Mesendoderm (in vitro differentiated cells): Measurements from ENCODE around the gene GABBR2.

Experiments
- DNase-seq: peaks from one replicate; pipeline ENCODE4 v3.0.0; 2013
- H2AK5ac ChIP-seq: 2 replicates; pipeline ENCODE4 v1.6.1; 2013; ENCODE audit warnings: low read length, inconsistent platforms
- H2BK120ac ChIP-seq: 2 replicates; pipeline ENCODE4 v1.6.1; 2013; ENCODE audit warnings: low read depth, mild to moderate bottlenecking, low read length, moderate library complexity, mixed read lengths
- H2BK15ac ChIP-seq: replicated peaks from 2 replicates; pipeline ENCODE4 v1.6.1; 2013; ENCODE audit warnings: low read depth, mild to moderate bottlenecking, moderate library complexity
- H2BK5ac ChIP-seq: 2 replicates; pipeline ENCODE4 v1.6.1; 2013; ENCODE audit warnings: low read length, inconsistent platforms
- H3K18ac ChIP-seq: 2 replicates; pipeline ENCODE4 v1.6.1; 2013; ENCODE audit warnings: mild to moderate bottlenecking, low read length, mixed read lengths
- H3K23ac ChIP-seq: one replicate; pipeline ENCODE4 v1.6.1; 2013; ENCODE audit warnings: low read length
- H3K27ac ChIP-seq: 2 replicates; pipeline ENCODE4 v1.5.1; 2013; ENCODE audit warnings: low read depth, mild to moderate bottlenecking, inconsistent platforms, low read length, moderate library complexity
- H3K27me3 ChIP-seq: 2 replicates; pipeline ENCODE4 v1.6.1; 2013; ENCODE audit warnings: low read length, control low read depth, mild to moderate bottlenecking, inconsistent platforms; ENCODE audit not compliant: insufficient read depth, poor library complexity
- H3K36me3 ChIP-seq: 2 replicates; pipeline ENCODE4 v1.6.1; 2013; ENCODE audit warnings: low read length, inconsistent platforms; ENCODE audit not compliant: control insufficient read depth, insufficient read depth
- H3K4ac ChIP-seq: one replicate; pipeline ENCODE4 v1.6.1; 2013; ENCODE audit warnings: low read depth, mild to moderate bottlenecking, low read length, moderate library complexity
- H3K4me1 ChIP-seq: 2 replicates; pipeline ENCODE4 v1.6.1; 2013; ENCODE audit warnings: low read depth, low read length, inconsistent platforms; ENCODE audit not compliant: control insufficient read depth
- H3K4me2 ChIP-seq: 2 replicates; pipeline ENCODE4 v1.6.1; 2013; ENCODE audit warnings: low read length
- H3K4me3 ChIP-seq: 2 replicates; pipeline ENCODE4 v1.5.1; 2013; ENCODE audit warnings: mild to moderate bottlenecking, low read length
- H3K56ac ChIP-seq: one replicate; pipeline ENCODE4 v1.6.1; 2013; ENCODE audit warnings: low read length
- H3K79me1 ChIP-seq: 2 replicates; pipeline ENCODE4 v1.6.1; 2013; ENCODE audit warnings: low read length, inconsistent platforms
- H3K79me2 ChIP-seq: 2 replicates; pipeline ENCODE4 v1.6.1; 2013; ENCODE audit warnings: mild to moderate bottlenecking, low read length; ENCODE audit not compliant: control insufficient read depth, insufficient read depth
- H3K9ac ChIP-seq: 2 replicates; pipeline ENCODE4 v1.6.1; 2013; ENCODE audit warnings: low read length, inconsistent platforms
- H4K5ac ChIP-seq: one replicate; pipeline ENCODE4 v1.6.1; 2013; ENCODE audit warnings: low read length
- H4K8ac ChIP-seq: one replicate; pipeline ENCODE4 v1.6.1; 2013; ENCODE audit warnings: low read depth, mild to moderate bottlenecking, control low read depth, low read length, moderate library complexity
- WGBS: extraction: QIAGEN DNeasy Blood & Tissue Kit; methylation state at CpG from one replicate; pipeline ENCODE4 v1.1.7; 2013; ENCODE audit warnings: low lambda C conversion rate, missing lambda C conversion rate; ENCODE audit not compliant: insufficient coverage; ENCODE audit errors: extremely low coverage; 5-methylcytosine and 5-hydroxymethylcytosine counted together

Gene GABBR2

GRCh38 chr9:98479967-98480847 lies 228.5 kb downstream of the GABBR2 start:
- WGBS: no CpG with 5 or more reads among the region's 5 CpGs

GRCh38 chr9:98479449-98479848 lies 229.3 kb downstream of the GABBR2 start:
- no peaks in the 10 kb centered on the region for H3K36me3 ChIP-seq
- no peak overlapping the region for H2AK5ac ChIP-seq
- H3K4me2 ChIP-seq: no peak overlapping the region
- no peak overlapping the region for H2BK120ac ChIP-seq
- H3K18ac ChIP-seq: no peak overlapping the region
- no peak overlapping the region for H4K5ac ChIP-seq
- no peak for DNase-seq
- no peaks in the 10 kb centered on the region for H3K79me1 ChIP-seq
- no peak overlapping the region for H2BK5ac ChIP-seq
- no peak overlapping the region for H3K56ac ChIP-seq
- no peak overlapping the region for H3K9ac ChIP-seq
- H3K4me3 ChIP-seq: no peak overlapping the region
- H4K8ac ChIP-seq: no peak overlapping the region
- H3K4ac ChIP-seq: no peak overlapping the region
- no peak overlapping the region for H2BK15ac ChIP-seq
- H3K23ac ChIP-seq: no peak overlapping the region
- no peaks in the 10 kb centered on the region for H3K27me3 ChIP-seq
- no peaks in the 10 kb centered on the region for H3K4me1 ChIP-seq
- WGBS: no CpG with 5 or more reads among the region's 8 CpGs
- H3K79me2 ChIP-seq: no peaks in the 10 kb centered on the region
- H3K27ac ChIP-seq: no peak overlapping the region

More at GRCh38 chr9:98479967-98480847, 228.5 kb downstream of the GABBR2 start:
- no peak overlapping the region for H2BK120ac ChIP-seq
- H3K4me1 ChIP-seq: no peaks in the 10 kb centered on the region
- H3K79me2 ChIP-seq: no peaks in the 10 kb centered on the region
- DNase-seq: no peak
- no peak overlapping the region for H3K56ac ChIP-seq
- H4K5ac ChIP-seq: no peak overlapping the region
- no peak overlapping the region for H3K18ac ChIP-seq
- no peak overlapping the region for H3K4me2 ChIP-seq
- H2AK5ac ChIP-seq: no peak overlapping the region
- H3K4me3 ChIP-seq: no peak overlapping the region
- no peak overlapping the region for H4K8ac ChIP-seq
- H2BK15ac ChIP-seq: no peak overlapping the region
- H3K4ac ChIP-seq: no peak overlapping the region
- H2BK5ac ChIP-seq: no peak overlapping the region
- no peak overlapping the region for H3K27ac ChIP-seq
- H3K79me1 ChIP-seq: no peaks in the 10 kb centered on the region
- no peaks in the 10 kb centered on the region for H3K36me3 ChIP-seq
- H3K9ac ChIP-seq: no peak overlapping the region
- H3K23ac ChIP-seq: no peak overlapping the region
- H3K27me3 ChIP-seq: no peaks in the 10 kb centered on the region

GRCh38 chr9:98477884-98478283 lies 230.9 kb downstream of the GABBR2 start:
- H2BK15ac ChIP-seq: no peak overlapping the region
- H3K4ac ChIP-seq: no peak overlapping the region
- no peak overlapping the region for H4K5ac ChIP-seq
- H3K4me2 ChIP-seq: no peak overlapping the region
- H2BK120ac ChIP-seq: no peak overlapping the region
- no CpG with 5 or more reads among the region's 5 CpGs for WGBS
- H3K4me3 ChIP-seq: no peak overlapping the region
- no peak for DNase-seq
- no peak overlapping the region for H4K8ac ChIP-seq
- H3K27me3 ChIP-seq: no peaks in the 10 kb centered on the region
- H2BK5ac ChIP-seq: no peak overlapping the region
- H3K23ac ChIP-seq: no peak overlapping the region
- H3K4me1 ChIP-seq: no peaks in the 10 kb centered on the region
- no peak overlapping the region for H2AK5ac ChIP-seq
- no peak overlapping the region for H3K27ac ChIP-seq
- no peaks in the 10 kb centered on the region for H3K36me3 ChIP-seq
- no peak overlapping the region for H3K9ac ChIP-seq
- no peaks in the 10 kb centered on the region for H3K79me1 ChIP-seq
- no peaks in the 10 kb centered on the region for H3K79me2 ChIP-seq
- no peak overlapping the region for H3K18ac ChIP-seq
- H3K56ac ChIP-seq: no peak overlapping the region

- H3K27ac ChIP-seq: no peak overlapping the region
- H2BK5ac ChIP-seq: no peak overlapping the region
- H3K18ac ChIP-seq: no peak overlapping the region
- no peak overlapping the region for H4K8ac ChIP-seq
- H3K79me2 ChIP-seq: no peaks in the 10 kb centered on the region
- H2AK5ac ChIP-seq: no peak overlapping the region
- no peak overlapping the region for H3K56ac ChIP-seq
- no peaks in the 10 kb centered on the region for H3K4me1 ChIP-seq
- H3K4me2 ChIP-seq: no peak overlapping the region
- H3K23ac ChIP-seq: no peak overlapping the region
- peak; percentile 76 for DNase-seq
- H4K5ac ChIP-seq: no peak overlapping the region
- H2BK120ac ChIP-seq: no peak overlapping the region
- H3K9ac ChIP-seq: no peak overlapping the region
- H3K4ac ChIP-seq: no peak overlapping the region
- no peaks in the 10 kb centered on the region for H3K27me3 ChIP-seq
- no peak overlapping the region for H2BK15ac ChIP-seq
- no peaks in the 10 kb centered on the region for H3K36me3 ChIP-seq
- H3K4me3 ChIP-seq: no peak overlapping the region
- no CpG with 5 or more reads among the region's 2 CpGs for WGBS
- no peaks in the 10 kb centered on the region for H3K79me1 ChIP-seq
Observed at GRCh38 chr9:98472216-98472615, 236.5 kb downstream of the GABBR2 start.

- H3K56ac ChIP-seq: no peak overlapping the region
Observed at GRCh38 chr9:98471185-98471584, 237.6 kb downstream of the GABBR2 start.

More at GRCh38 chr9:98471185-98471584, 237.6 kb downstream of the GABBR2 start:
- H3K79me1 ChIP-seq: no peaks in the 10 kb centered on the region
- no peak overlapping the region for H4K5ac ChIP-seq
- no peak overlapping the region for H4K8ac ChIP-seq
- no peak overlapping the region for H2BK5ac ChIP-seq
- no peak for DNase-seq
- no peak overlapping the region for H3K18ac ChIP-seq
- H3K4me1 ChIP-seq: no peaks in the 10 kb centered on the region
- no peak overlapping the region for H3K27ac ChIP-seq
- H3K36me3 ChIP-seq: no peaks in the 10 kb centered on the region
- H3K4me3 ChIP-seq: no peak overlapping the region
- no peaks in the 10 kb centered on the region for H3K79me2 ChIP-seq
- H3K9ac ChIP-seq: no peak overlapping the region
- no peak overlapping the region for H3K4me2 ChIP-seq
- H2AK5ac ChIP-seq: no peak overlapping the region
- H2BK15ac ChIP-seq: no peak overlapping the region
- no CpG with 5 or more reads among the region's 3 CpGs for WGBS
- no peak overlapping the region for H3K23ac ChIP-seq
- H3K27me3 ChIP-seq: no peaks in the 10 kb centered on the region
- H2BK120ac ChIP-seq: no peak overlapping the region
- H3K4ac ChIP-seq: no peak overlapping the region
